GM21360 (cell line): ENCODE data around the gene SLC43A3.
"Not testable (repeated sequence)": the region's sequence is repeated elsewhere in the genome, so short reads cannot be mapped to it uniquely, and the experiment has no call there.

Experiments used
- ATAC-seq: cut with Tn5 transposase; IDR thresholded peaks from one replicate; pipeline ENCODE4 v1.9.1; 2021; ENCODE audit warnings: mild to moderate bottlenecking, moderate library complexity; ENCODE audit not compliant: unreplicated experiment

SLC43A3 gene

DNA sequence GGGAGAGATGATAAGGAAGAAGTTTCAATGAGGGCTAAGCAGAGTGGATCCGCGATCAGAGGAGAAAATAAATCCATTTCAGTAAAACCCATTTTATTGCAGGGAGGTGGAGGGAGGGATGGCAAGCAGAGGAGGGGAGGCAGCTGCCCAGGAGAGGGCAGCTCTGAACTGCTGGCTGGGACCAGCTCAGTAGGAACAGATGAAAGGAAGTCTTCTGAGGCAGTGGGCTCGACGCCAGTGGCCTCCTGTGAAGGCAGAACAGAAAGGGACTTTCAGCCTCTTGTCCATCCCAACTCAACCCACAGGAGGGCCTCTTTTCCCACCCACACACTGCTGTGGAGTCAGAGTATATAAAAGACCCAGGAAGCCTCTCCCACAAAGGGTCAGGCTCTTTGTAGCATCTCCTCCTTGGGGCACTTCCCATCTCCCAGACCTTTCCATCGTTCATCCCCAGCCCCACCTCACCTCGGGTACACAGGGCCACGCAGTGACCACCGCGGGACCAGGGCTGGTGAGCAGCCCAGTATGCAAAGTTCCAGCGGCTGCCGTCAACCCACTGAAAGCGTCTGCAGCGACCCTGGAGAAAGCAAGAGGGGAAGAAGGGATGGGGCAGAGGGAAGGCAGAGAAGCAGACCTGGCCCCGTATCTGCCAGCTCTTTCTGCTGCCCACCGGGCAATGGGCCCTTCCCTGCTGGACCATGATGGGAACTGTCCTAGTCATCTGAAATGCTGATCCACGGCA lies 39.5 kb downstream of the SLC43A3 start:
- no peak for ATAC-seq

DNA sequence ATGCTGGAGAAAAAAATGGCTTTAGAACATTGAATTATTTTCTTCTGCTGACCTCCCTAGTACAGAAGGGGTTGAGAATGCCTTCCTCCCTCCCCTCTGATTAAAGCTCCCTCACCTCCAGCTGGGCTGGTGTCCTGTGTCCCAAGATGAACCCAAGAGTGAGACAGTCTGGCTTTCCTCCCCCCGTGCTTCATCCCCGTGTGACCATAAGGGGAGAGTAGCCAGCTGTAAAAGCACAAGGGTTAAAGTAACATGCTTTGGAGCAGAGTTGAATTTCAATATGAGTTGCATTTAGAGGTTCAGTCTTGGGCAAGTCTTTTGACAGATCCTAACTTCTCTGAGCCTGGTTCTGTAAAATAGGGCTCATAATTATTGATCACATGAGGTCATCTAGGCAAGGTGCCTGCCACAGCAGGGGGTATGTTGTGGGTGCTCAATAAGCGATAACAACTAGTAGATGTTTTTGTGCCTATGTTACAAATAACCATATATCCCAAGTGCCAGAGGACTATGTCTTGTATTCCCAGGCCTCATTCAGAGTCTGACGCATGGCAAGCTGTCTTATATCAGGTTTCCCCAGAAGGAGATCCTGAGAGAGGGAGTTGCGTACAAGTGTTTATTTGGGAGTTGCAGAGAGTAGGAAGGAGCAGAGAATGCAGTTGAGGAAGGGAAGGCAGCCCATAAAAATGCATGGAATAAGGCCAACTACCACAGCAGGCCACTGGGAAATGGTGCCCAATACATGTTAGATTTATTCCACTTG lies 40.6 kb downstream of the SLC43A3 start:
- no peak for ATAC-seq

DNA sequence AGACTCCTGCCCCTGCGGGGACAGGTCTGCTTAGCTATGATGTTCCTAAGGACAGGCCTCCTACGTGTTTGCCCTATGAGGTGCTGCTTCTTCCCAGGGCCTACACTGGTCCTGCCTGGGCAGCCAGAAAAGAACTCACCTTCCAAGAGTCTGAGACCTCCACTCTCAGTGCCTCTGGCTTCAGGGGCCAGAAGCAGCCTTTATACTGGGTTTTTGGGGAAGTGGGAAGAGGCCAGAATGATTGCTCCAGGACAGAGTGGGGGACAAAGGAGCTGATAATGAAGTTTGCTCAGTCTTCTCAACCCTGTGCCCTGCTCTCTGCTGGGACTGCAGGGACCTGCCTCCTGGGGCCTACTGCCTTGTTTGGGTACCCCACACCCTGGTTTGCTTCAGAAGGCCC lies 45.9 kb downstream of the SLC43A3 start, which contains the start of gene PRG3:
Gene PRG3, minus strand, starts transcription at position 176 of the 400 bp plus-strand sequence. CDS start 442 bp downstream, outside the sequence.
- ATAC-seq, result no peak

DNA sequence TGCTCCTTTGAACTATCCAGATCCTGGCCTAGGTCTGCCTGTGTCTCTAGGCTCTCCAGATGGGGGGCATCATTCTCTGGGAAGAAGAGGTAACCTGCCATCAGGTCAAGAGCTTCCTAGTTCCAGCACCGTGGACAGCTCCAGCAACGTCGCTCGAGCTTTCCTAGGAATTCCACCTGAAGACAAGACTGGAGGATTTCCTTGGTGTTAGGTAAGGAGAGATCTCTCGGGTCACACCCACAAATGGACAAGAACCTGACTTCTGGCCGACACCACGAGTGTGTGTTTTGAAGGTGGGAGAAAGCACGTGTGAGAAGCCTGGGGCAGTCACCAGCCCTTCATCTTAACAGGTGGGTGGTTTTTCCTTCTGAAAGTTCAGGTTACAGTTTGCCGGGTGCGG lies 47.2 kb downstream of the SLC43A3 start:
- ATAC-seq, result no peak

DNA sequence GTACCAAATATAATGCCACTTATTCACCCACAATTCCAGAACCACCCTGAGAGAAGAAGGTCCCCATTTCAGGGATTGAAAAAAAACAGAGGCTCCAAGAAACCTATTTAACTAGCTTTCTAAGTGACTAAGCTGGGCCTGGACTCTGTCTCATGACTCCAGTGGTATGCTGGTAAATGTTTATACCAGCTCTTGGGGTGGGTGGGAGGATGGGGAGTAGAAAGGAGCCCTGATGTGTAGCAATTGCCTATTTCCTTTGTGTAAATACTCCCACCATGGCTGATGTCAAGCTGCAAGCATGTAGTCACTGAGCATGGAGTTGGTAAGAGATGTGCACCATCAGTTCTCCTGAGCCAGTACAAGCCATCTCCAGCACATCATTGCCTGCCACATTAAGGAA lies 48.7 kb downstream of the SLC43A3 start:
- ATAC-seq, result no peak

DNA sequence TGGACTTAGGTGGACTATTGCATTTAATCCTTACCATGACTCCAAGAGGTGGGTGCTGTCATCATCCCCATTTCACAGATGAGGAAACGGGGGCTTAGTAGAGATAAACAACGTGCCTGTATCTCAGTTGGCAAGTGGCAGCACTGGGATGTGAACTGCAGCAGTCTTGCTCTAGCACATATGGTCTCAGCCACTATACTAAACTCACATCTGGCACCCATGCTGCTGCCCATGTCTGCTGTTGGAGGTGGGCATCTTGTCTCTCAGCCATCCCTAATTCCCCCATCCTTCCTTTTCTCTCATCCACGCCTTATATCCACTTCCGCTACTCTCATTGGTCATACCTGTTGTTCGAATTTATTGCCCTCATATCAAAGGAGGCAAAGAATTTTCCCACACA lies 49.8 kb downstream of the SLC43A3 start:
- ATAC-seq, result no peak

DNA sequence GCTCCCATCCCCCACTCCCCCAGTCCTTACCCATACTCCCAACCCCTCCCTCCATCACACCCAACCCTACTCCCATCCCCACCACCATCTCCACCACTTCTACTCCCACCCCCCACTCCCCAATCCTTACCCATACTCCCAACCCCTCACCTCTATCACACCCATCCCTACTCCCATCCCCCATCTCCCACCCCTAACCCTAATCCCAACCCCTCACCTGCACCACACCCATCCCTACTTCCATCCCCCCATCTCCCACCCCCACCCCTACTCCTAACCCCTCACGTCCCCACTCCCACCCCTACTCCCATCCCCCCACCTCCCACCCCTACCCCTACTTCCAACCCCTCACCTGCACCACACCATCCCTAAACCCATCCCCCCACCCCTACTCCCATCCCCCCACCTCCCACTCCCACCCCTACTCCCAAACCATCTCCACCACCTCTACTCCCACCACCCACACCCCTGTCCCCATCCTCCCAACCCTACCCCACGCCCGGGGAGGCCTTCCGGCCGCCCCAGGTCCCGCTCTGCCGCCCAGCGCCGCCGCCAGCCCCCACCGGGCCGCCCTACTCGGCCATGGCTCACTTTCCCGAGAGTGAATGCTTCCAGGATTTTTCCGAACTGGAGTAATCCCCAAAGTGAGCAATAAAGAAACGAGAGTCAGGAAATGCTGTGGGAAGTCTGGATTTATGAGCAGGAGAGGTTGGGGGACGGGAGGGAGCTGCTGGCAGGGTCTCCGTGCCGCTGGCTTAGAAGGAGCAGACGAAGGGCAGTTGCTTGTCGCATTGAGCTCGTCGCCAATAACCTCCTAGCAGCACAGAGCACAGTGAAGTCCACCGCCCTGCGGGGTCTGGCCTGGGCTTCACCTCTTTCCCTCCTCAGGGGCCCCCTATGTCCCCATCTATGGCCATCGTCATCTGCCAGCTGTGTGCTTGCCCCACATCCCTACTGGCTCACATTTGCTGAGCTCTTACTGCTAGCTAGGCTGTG lies 50.5 kb downstream of the SLC43A3 start:
- no peak for ATAC-seq

DNA sequence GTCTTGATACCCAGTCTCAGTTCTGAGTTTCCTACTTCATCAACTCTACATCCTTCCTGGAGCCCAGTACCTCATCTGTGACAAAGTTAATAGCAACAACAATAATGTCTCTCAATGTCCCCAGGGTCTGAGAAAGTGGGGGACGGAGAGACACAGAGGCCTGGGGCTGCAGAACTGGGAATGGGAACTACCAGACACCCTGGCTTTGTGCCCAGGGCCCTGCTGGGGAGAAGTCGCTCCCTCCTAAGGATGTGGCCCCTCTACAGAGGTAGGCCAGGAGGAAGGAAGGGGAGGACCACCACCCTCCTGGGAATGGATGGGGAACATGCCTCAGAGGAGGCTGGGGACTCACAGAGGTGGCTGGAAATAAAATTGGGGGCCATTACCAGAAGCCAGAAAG lies 51.4 kb downstream of the SLC43A3 start:
- ATAC-seq, result no peak

DNA sequence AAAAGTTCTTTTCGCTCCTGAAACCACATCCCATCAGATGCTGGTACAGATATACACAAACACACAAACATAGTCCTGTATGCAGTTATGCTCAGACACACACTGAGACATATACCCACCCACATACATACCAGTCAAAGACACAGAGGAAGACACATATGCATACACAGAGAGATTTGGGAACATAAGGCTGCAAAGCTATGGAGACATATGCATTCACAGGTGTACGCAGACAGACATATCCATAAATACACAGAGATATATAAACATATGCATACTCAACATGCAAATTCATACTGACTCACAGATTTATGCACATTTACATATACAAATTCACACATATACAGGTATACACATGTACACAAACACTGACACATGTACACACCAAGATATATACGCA lies 52.0 kb downstream of the SLC43A3 start:
- no peak for ATAC-seq

DNA sequence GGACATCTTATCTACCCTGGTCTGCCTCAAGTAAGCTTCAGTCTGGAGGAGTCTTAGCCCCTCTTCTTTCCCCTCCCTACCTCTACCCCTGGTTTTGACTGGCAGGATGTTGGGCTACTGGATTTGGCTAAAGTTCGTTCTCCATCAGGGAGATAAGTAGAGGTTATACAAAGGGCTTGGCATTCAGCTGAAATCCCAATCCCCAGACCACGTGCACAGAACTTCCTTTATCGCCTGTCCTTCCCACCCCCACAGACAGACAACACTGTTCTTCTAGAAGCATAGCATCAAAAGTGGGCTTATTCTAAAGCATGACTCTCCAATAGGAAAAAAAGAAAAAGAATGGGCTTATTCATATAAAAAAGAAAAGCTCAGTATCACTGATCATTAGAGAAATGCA lies 53.8 kb downstream of the SLC43A3 start:
- ATAC-seq, result no peak

DNA sequence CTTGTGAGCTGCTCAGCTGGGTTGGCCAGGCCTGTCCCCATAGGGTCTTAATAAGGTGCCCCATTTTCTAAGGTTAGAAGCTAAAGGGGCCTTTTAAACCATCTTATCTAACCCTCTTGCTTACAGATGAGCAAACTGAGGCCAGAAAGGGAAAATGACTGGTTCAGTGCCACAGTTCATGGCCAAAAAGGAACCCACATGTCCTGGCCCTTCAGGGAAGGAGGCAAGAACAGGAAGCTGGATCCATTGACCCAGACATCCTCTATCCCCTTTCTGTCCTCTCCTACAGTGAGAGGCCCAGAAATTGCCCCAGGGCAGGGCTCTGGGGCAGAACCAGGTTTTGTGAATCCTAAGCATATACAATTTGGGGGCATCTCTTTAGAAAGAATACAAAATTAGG lies 56.0 kb downstream of the SLC43A3 start:
- ATAC-seq, result no peak

DNA sequence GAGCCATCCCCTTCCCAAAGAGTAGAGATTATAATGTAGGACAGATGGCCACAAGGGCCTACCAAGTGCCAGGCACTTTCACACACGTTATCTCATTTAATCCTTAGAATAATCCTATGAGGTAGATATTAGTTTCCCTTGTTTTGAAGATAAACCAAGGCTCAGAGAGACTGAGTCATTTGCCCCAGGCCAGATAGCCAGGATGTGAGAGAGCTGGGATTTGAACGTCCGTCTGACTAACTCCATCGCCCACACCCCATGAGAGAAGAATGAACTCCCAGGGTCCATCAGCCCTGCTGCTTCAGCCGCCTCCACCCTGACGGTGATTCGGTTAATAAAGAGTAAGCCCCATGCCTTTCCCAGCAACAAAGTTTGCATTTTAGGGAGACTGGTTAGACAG lies 56.7 kb downstream of the SLC43A3 start:
- no peak for ATAC-seq

DNA sequence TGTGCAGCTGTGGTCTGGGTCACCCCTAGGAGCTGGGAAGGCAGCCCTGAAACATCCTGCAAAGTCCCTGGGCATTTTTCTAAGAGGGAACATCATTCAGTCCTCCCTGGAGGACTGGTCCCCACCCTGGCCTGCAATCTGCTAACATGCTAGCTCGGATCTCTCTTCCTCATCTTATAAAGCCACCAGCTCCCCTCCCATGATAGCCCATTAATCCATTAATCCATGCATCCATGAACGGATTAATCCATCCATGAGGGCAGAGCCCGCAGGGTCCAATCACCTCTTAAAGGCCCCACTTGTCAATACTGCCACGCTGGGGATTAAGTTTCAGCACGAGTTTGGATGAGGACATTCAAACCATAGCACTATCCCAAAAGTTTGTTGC lies 58.1 kb downstream of the SLC43A3 start:
- ATAC-seq, result no peak

DNA sequence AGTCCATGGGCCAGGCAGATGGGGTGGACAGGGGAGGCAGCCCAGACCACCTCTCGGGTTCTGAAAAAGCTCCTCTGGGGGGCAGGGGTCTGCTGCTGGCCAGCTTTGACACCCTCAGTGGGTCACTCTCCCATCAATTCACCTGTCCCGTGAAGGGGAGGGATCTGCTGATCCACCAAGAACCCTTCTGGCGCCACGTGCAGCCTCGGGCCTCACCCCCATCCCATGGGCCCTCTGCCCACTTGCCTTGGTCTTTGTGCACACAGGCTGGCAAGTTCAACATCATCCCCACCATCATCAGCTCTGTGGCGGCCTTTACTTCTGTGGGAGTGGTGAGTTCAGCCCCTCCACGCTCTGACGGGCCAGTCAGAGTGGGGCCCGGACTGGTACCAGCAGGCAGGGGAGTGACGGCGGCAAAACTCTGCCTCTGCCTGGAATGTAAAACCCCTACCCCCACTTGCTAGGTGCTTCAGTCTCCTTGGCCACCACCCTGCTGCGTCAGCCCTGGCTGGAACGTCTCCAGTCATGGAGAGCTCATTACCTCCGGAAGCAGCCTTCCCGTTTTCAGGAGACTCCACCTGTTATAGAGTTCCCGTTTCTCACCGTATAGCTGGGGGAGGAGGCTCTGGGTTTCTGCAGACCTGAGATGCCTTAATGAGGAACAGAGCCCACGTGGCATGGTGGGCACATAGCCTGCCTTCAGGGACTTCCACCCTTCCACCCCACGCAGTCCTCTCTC lies 58.6 kb downstream of the SLC43A3 start:
- no peak for ATAC-seq

DNA sequence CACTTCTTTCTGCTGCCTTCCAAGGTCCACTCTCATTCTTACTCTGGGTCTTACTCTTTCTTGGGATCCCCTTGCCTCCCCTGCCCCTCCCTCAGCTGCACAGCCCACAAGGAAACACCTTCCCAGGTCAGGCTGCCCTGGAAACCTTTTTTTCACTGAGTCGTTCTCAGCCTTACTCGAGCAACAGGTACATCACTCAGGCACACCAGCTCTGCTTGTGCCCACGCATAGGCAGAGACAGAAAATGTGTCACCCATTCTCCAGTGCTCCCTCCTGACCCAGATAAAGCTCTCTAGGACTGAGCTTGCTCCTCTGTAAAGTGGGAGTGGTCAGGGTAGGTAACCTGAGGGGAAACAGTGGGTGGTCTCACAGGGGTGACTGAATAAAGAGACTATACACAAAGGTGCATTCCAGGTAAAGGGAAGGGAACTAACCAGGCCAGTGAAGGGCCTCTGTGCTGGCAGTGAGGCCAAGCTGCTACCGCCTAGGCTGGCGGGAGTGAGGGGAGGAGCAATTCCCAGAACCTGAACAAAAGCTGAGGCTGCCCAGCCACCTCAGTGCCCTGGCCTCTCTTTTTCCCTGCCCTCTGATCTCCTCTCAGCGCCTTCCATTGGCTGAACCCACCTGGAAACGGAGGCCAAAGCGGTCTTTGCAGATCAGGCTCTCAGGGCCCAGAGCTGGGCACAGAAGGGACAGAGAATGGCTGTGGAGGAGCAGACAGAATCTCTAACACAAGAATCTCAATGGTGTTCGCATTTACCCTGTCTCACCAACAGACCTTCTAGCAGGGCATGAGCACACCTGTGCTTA lies 61.9 kb downstream of the SLC43A3 start:
- no peak for ATAC-seq

DNA sequence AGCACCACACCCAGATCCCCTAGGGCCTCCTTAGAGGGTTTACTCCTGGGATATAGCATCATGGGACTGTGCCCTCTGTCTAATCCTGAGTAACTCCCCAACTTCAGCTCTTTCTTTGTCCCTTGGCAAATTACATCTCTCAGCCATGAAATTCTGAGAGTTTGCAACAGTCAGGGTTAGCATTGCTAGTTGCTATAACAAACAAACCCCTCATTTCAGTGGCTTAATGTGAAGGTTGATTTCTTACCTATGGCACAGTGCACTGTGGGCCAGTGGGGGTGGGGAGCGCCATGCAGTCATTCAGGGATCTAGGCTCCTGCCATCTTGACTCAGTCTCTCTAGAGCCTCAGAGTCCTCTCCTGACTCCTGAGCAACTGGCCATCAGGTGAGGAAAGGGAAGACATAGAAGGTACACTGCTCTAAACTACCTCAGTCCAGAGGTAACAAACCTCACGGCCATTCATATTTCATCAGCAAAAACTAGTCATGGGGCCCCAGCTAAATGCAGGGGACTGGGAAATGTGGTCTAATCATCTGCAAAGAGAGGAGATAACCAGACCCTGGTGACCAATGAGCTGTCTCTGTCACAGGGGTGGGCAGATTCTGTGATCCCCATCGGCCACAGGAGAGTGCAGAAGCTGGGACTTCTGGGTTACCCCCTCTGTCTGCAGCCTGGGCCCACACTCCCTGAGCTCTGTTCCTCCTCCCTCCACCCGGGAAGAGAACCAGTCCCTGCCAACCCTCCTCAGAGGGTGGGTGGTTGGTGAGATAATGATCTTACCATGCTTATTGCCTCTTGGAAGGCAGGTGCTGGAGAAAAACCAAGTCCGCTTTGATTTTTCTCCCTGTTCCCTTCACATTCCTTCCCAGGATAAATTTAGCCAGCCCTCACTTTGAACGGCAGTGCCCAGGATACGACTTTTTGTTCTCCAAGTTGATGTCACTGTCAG lies 63.5 kb downstream of the SLC43A3 start:
- ATAC-seq, result no peak

DNA sequence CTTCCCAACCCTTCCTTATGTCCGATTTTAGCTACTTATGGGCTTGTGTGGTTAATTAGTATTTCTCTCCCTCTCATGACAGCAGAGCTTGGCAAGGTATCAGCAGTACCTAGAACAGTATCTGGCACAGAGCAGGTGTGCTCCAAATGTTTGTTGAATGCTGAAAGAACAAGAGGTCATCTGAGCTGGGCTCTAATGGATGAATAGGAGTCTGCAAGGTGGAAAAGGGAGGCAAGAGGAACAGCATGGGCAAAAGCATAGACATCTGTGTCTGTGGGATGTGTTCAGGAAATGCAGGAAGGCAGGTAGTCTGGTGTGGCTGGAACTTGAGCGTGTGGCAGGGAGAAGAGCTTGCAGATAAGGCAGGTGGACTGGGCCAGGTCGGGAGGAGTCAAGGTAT lies 65.0 kb downstream of the SLC43A3 start:
- ATAC-seq, result no peak

DNA sequence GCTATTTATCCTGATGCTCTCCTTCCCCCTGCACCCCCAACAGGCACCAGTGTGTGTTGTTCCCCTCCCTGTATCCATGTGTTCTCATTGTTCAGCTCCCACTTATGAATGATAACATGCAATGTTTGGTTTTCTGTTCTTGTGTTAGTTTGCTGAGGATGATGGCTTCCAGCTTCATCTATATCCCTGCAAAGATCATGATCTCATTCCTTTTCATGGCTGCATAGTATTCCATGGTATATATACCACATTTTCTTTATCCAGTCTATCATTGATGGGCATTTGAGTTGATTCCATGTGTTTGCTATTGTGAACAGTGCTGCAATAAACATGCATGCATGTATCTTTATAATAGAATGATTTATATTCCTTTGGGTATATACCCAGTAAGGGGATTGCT lies 65.5 kb downstream of the SLC43A3 start:
- ATAC-seq, result not testable (repeated sequence)

DNA sequence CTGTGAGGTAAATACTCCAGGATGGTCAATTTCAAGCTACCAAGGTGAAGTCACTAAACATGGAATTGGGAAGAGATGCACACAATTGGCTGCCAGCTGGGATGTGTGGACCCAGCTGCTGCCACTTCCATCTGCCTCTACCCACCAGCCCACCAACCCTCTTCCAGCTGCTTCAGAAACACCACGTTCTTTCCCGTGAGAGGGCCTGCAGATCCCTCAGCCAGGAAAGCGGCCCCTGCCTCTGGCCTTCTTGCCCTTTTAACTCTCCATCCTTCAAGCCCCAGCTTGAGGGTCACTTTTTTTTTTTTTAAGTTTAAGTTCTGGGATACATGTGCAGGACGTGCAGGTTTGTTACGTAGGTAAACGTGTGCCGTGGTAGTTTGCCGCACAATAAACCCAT lies 65.9 kb downstream of the SLC43A3 start:
- ATAC-seq, result no peak
